ENCODE results near the gene SLITRK5. TPM values are rescaled to one million over a fixed set of nuclear protein-coding genes. Genes with fewer than 3 reads are reported as not detected.

Gene SLITRK5
- total RNA-seq = 0.03 TPM
- long read RNA-seq = 0 reads

- peak; percentile 93 for DNase-seq (ENCODE audit: low spot score)
Measured at GRCh38 chr13:87671031-87671752, at the start of gene SLITRK5. TSS of gene SLITRK5 (plus strand) at chr13:87671371. CDS start at chr13:87675389, 4,018 bp downstream.

GRCh38 chr13:87622971-87623370 is 48.2 kb upstream of the SLITRK5 start:
- no peak for DNase-seq (ENCODE audit: low spot score)

GRCh38 chr13:87656306-87656705 is 14.9 kb upstream of the SLITRK5 start:
- no peak for DNase-seq (ENCODE audit: low spot score)

- DNase-seq (ENCODE audit: low spot score) = no peak
Measured at GRCh38 chr13:87661471-87661870, 9.7 kb upstream of the SLITRK5 start.

GRCh38 chr13:87666831-87667230 is 4.3 kb upstream of the SLITRK5 start:
- no peak for DNase-seq (ENCODE audit: low spot score)

- no peak for DNase-seq (ENCODE audit: low spot score)
Measured at GRCh38 chr13:87667686-87668085, 3.5 kb upstream of the SLITRK5 start.

- DNase-seq (ENCODE audit: low spot score) = no peak
Measured at GRCh38 chr13:87669379-87669978, 1.7 kb upstream of the SLITRK5 start.

GRCh38 chr13:87671753-87672605 is 808 bp downstream of the SLITRK5 start:
- no peak for DNase-seq (ENCODE audit: low spot score)

- no peak for DNase-seq (ENCODE audit: low spot score)
Measured at GRCh38 chr13:87674247-87674738, 3.1 kb downstream of the SLITRK5 start.

GRCh38 chr13:87675851-87676250 is 4.7 kb downstream of the SLITRK5 start:
- DNase-seq (ENCODE audit: low spot score) = no peak

GRCh38 chr13:87676254-87677042 is 5.3 kb downstream of the SLITRK5 start:
- no peak for DNase-seq (ENCODE audit: low spot score)

- no peak for DNase-seq (ENCODE audit: low spot score)
Measured at GRCh38 chr13:87677043-87677495, 5.9 kb downstream of the SLITRK5 start.

GRCh38 chr13:87677496-87678371 is 6.6 kb downstream of the SLITRK5 start:
- DNase-seq (ENCODE audit: low spot score) = no peak

- no peak for DNase-seq (ENCODE audit: low spot score)
Measured at GRCh38 chr13:87678372-87678752, 7.2 kb downstream of the SLITRK5 start.

GRCh38 chr13:87680298-87680697 is 9.1 kb downstream of the SLITRK5 start:
- no peak for DNase-seq (ENCODE audit: low spot score)

- no peak for DNase-seq (ENCODE audit: low spot score)
Measured at GRCh38 chr13:87684850-87685742, 13.9 kb downstream of the SLITRK5 start.

GRCh38 chr13:87696458-87696857 is 25.3 kb downstream of the SLITRK5 start:
- no peak for DNase-seq (ENCODE audit: low spot score)

GRCh38 chr13:87698268-87698667 is 27.1 kb downstream of the SLITRK5 start:
- no peak for DNase-seq (ENCODE audit: low spot score)

- no peak for DNase-seq (ENCODE audit: low spot score)
Measured at GRCh38 chr13:87709947-87710346, 38.8 kb downstream of the SLITRK5 start.
